ENCODE data around the gene ALDH3B1.

ALDH3B1 gene

DNA sequence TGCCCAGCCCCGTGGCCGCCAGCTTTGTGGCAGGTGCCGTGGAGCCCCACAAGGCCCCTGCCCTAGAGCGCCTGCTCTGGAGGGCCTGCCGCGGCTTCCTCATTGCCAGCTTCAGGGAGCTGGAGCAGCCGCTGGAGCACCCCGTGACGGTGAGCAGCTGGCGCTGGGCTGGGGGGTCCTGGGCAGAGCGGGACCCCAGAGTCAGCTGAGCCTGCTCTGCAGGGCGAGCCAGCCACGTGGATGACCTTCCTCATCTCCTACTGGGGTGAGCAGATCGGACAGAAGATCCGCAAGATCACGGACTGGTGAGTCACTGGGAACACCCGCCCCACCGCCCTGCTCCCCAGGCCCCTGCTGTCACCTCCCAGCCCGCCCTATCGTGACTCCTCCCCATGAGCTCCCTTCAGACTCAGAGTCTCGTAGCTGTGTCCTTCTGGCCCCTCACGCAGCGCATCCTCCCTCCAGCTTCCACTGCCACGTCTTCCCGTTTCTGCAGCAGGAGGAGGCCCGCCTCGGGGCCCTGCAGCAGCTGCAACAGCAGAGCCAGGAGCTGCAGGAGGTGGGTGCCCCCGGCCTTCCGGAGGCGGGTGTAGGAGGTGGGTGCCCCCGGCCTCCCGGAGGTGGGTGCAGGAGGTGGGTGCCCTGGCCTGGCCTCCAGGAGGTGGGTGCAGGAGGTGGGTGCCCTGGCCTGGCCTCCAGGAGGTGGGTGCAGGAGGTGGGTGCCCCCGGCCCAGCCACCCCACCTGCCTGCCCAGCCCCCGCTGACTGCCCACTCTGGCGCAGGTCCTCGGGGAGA lies 33.4 kb downstream of the ALDH3B1 start:
- H3K27me3 ChIP-seq (ENCODE audit: low read depth, low read length), result no peaks in the 10 kb centered on the region
- peaks cover 0 to 23% of the 10 kb centered on the region in 2 donors for H3K4me1 ChIP-seq (ENCODE audit: control insufficient read depth in 1 of 2, insufficient read depth in 2 of 2, low read length in 2 of 2)
- H3K27ac ChIP-seq (ENCODE audit: low read length), result no peak overlapping the region
- H3K9me3 ChIP-seq (ENCODE audit: control insufficient read depth in 1 of 2, low read length in 2 of 2), result no peaks in the 10 kb centered on the region
- H3K4me3 ChIP-seq (ENCODE audit: low read depth in 1 of 2, low read length in 2 of 2), result no peak overlapping the region
- H3K36me3 ChIP-seq (ENCODE audit: control insufficient read depth in 1 of 2, insufficient read depth in 2 of 2, low read length in 2 of 2), result peaks cover 16 to 51% of the 10 kb centered on the region in 2 donors

DNA sequence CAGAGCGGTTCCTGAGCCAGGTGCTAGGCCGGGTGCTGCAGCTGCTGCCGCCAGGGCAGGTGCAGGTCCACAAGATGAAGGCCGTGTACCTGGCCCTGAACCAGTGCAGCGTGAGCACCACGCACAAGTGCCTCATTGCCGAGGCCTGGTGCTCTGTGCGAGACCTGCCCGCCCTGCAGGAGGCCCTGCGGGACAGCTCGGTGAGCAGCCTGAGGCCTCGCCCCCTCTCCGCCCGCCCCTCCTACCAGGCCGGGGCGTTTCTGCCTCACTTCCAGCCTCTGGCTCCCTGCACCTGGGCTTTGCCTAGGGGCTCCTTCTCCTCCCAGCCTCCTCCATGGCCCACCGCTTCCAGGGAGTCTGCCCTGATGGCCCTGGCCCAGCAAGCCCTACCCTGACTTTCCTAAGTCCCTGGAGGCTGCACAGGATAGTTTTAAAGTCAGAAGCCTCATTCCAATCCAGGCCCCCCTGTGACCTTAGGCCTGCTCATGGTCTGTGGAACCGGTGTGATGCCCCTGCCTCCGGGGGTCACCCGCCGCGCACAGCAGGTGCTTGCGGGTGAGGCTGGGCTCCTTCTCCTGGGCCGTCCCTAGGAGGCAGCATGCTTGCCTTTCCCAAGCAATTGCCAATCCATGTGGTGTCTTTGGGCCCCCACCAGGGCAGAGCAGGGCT lies 34.2 kb downstream of the ALDH3B1 start:
- H3K27ac ChIP-seq (ENCODE audit: low read length), result no peak overlapping the region
- H3K4me3 ChIP-seq (ENCODE audit: low read depth in 1 of 2, low read length in 2 of 2), result no peak overlapping the region
- peaks cover 16 to 58% of the 10 kb centered on the region in 2 donors for H3K36me3 ChIP-seq (ENCODE audit: control insufficient read depth in 1 of 2, insufficient read depth in 2 of 2, low read length in 2 of 2)
- H3K9me3 ChIP-seq (ENCODE audit: control insufficient read depth in 1 of 2, low read length in 2 of 2), result no peaks in the 10 kb centered on the region
- no peaks in the 10 kb centered on the region for H3K27me3 ChIP-seq (ENCODE audit: low read depth, low read length)
- H3K4me1 ChIP-seq (ENCODE audit: control insufficient read depth in 1 of 2, insufficient read depth in 2 of 2, low read length in 2 of 2), result peaks cover 0 to 20% of the 10 kb centered on the region in 2 donors

DNA sequence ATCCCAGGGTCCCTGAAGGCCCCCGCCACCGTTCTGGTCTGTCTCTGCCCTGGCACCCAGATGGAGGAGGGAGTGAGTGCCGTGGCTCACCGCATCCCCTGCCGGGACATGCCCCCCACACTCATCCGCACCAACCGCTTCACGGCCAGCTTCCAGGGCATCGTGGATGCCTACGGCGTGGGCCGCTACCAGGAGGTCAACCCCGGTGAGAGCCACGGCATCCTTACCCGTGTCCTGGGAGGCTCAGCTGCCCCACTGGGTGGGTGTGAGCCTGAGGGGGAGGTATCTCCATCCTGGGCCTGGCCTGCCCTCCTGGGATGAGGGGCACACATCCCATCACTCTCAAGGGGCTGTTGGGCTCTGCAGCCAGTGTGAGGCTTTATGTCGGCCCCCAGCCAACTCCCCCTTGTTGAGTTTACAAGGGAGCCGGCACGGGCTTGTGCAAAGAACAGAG lies 34.8 kb downstream of the ALDH3B1 start:
- Histone ChIP-seq H3K4me3 (ENCODE audit: low read depth in 1 of 2, low read length in 2 of 2) (no peak overlapping the region), H3K4me1 (ENCODE audit: control insufficient read depth in 1 of 2, insufficient read depth in 2 of 2, low read length in 2 of 2) (peaks cover 0 to 13% of the 10 kb centered on the region in 2 donors), H3K27ac (ENCODE audit: low read length) (no peak overlapping the region), H3K9me3 (ENCODE audit: control insufficient read depth in 1 of 2, low read length in 2 of 2) (no peaks in the 10 kb centered on the region), H3K36me3 (ENCODE audit: control insufficient read depth in 1 of 2, insufficient read depth in 2 of 2, low read length in 2 of 2) (peaks cover 16 to 65% of the 10 kb centered on the region in 2 donors), H3K27me3 (ENCODE audit: low read depth, low read length) (no peaks in the 10 kb centered on the region)

DNA sequence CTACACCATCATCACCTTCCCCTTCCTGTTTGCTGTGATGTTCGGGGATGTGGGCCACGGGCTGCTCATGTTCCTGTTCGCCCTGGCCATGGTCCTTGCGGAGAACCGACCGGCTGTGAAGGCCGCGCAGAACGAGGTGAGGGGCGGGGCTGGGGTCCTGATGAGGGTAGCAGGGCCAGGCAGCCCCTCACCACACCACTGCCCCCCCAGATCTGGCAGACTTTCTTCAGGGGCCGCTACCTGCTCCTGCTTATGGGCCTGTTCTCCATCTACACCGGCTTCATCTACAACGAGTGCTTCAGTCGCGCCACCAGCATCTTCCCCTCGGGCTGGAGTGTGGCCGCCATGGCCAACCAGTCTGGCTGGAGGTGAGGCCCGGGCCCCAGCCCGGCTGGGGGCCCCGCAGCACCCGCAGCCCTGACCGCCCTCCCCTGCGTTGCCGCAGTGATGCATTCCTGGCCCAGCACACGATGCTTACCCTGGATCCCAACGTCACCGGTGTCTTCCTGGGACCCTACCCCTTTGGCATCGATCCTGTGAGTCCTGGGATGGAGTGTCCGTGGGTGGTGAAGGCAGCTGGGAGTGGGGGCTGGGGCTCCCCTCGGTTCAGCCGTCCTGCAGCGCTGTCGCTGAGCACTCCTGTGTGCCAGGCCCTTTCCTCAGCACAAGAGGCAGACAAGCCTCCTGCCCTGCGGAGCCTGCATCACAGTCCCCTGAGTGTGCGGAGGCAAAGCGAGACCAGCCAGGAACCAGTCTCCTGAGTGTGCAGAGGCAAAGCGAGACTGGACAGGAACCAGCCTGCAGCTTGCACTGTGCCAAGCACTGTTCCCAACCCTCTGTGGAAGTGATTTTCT lies 37.5 kb downstream of the ALDH3B1 start:
- H3K27ac ChIP-seq (ENCODE audit: low read length), result no peak overlapping the region
- no peak overlapping the region for H3K4me3 ChIP-seq (ENCODE audit: low read depth in 1 of 2, low read length in 2 of 2)
- H3K27me3 ChIP-seq (ENCODE audit: low read depth, low read length), result no peaks in the 10 kb centered on the region
- H3K9me3 ChIP-seq (ENCODE audit: control insufficient read depth in 1 of 2, low read length in 2 of 2), result no peaks in the 10 kb centered on the region
- H3K36me3 ChIP-seq (ENCODE audit: control insufficient read depth in 1 of 2, insufficient read depth in 2 of 2, low read length in 2 of 2), result peaks cover 20 to 90% of the 10 kb centered on the region in 2 donors
- no peaks in the 10 kb centered on the region for H3K4me1 ChIP-seq (ENCODE audit: control insufficient read depth in 1 of 2, insufficient read depth in 2 of 2, low read length in 2 of 2)

DNA sequence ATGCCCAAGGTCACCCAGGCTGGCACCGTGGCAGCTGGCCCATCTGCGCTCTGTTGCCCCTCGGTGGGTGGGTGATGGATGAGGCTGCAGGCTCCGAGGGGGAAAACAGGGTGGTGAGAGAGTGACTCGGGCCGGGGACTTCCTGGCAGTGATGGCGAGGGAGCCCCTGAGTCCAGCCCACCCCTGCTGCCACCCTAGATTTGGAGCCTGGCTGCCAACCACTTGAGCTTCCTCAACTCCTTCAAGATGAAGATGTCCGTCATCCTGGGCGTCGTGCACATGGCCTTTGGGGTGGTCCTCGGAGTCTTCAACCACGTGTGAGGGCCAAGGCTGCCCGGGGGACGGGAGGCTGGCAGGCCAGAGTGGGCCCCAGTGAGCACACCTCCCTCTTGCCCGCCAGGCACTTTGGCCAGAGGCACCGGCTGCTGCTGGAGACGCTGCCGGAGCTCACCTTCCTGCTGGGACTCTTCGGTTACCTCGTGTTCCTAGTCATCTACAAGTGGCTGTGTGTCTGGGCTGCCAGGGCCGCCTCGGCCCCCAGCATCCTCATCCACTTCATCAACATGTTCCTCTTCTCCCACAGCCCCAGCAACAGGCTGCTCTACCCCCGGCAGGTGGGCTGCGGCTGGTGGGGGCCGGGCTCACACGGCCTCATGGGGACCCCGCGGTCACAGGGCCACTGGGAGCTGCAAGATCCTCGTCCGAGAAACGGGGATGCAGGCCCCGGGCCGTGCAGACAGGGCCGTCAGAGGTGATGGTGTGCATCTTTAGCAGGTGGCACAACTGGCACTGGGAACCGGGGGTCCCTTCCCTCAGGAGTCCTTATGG lies 38.8 kb downstream of the ALDH3B1 start:
- Histone ChIP-seq H3K4me1 (ENCODE audit: control insufficient read depth in 1 of 2, insufficient read depth in 2 of 2, low read length in 2 of 2) (no peaks in the 10 kb centered on the region), H3K27ac (ENCODE audit: low read length) (no peak overlapping the region), H3K9me3 (ENCODE audit: control insufficient read depth in 1 of 2, low read length in 2 of 2) (no peaks in the 10 kb centered on the region), H3K36me3 (ENCODE audit: control insufficient read depth in 1 of 2, insufficient read depth in 2 of 2, low read length in 2 of 2) (peaks cover 20 to 90% of the 10 kb centered on the region in 2 donors), H3K4me3 (ENCODE audit: low read depth in 1 of 2, low read length in 2 of 2) (no peak overlapping the region), H3K27me3 (ENCODE audit: low read depth, low read length) (no peaks in the 10 kb centered on the region)

DNA sequence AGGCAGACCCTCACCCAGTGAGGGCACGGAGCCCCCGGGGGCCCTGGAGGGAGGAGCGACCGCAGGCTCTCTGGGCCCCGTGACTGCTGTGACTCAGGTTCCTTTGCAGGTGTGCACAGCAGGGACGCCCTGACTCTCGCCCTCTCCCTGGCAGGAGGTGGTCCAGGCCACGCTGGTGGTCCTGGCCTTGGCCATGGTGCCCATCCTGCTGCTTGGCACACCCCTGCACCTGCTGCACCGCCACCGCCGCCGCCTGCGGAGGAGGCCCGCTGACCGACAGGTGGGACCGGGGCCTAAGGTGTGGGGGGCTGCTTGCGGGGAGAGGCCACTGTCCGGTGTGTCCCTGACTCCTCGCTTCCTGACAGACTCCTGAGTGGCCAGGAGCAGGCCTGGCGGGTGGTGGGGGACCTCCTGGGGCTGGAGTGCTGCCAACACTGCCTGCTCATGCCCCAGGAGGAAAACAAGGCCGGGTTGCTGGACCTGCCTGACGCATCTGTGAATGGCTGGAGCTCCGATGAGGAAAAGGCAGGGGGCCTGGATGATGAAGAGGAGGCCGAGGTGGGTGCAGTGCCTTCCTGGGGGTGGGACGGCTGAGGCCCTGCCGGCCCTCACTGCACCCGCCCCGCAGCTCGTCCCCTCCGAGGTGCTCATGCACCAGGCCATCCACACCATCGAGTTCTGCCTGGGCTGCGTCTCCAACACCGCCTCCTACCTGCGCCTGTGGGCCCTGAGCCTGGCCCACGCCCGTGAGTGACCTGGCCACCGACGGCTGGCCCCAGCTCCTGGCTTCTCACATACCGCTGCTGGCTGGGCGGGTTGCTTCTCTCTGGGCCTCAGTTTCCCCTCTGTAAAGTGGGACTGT lies 39.6 kb downstream of the ALDH3B1 start:
- no peak overlapping the region for H3K27ac ChIP-seq (ENCODE audit: low read length)
- H3K9me3 ChIP-seq (ENCODE audit: control insufficient read depth in 1 of 2, low read length in 2 of 2), result no peaks in the 10 kb centered on the region
- no peaks in the 10 kb centered on the region for H3K4me1 ChIP-seq (ENCODE audit: control insufficient read depth in 1 of 2, insufficient read depth in 2 of 2, low read length in 2 of 2)
- no peak overlapping the region for H3K4me3 ChIP-seq (ENCODE audit: low read depth in 1 of 2, low read length in 2 of 2)
- H3K36me3 ChIP-seq (ENCODE audit: control insufficient read depth in 1 of 2, insufficient read depth in 2 of 2, low read length in 2 of 2), result peaks cover 14 to 82% of the 10 kb centered on the region in 2 donors
- no peaks in the 10 kb centered on the region for H3K27me3 ChIP-seq (ENCODE audit: low read depth, low read length)

DNA sequence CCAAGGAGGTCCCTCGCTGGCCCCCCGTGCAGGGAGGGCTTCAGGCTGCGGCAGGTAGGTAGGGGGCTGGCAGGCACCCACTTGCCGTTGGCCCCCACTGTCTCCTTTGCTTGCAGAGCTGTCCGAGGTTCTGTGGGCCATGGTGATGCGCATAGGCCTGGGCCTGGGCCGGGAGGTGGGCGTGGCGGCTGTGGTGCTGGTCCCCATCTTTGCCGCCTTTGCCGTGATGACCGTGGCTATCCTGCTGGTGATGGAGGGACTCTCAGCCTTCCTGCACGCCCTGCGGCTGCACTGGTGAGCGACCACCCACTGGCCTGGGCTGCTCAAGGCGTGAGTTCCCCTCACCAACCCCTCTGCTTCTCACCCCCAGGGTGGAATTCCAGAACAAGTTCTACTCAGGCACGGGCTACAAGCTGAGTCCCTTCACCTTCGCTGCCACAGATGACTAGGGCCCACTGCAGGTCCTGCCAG lies 40.3 kb downstream of the ALDH3B1 start:
- Histone ChIP-seq H3K36me3 (ENCODE audit: control insufficient read depth in 1 of 2, insufficient read depth in 2 of 2, low read length in 2 of 2) (peaks cover 9 to 75% of the 10 kb centered on the region in 2 donors), H3K4me3 (ENCODE audit: low read depth in 1 of 2, low read length in 2 of 2) (no peak overlapping the region), H3K27me3 (ENCODE audit: low read depth, low read length) (no peaks in the 10 kb centered on the region), H3K4me1 (ENCODE audit: control insufficient read depth in 1 of 2, insufficient read depth in 2 of 2, low read length in 2 of 2) (no peaks in the 10 kb centered on the region), H3K9me3 (ENCODE audit: control insufficient read depth in 1 of 2, low read length in 2 of 2) (no peaks in the 10 kb centered on the region), H3K27ac (ENCODE audit: low read length) (no peak overlapping the region)

DNA sequence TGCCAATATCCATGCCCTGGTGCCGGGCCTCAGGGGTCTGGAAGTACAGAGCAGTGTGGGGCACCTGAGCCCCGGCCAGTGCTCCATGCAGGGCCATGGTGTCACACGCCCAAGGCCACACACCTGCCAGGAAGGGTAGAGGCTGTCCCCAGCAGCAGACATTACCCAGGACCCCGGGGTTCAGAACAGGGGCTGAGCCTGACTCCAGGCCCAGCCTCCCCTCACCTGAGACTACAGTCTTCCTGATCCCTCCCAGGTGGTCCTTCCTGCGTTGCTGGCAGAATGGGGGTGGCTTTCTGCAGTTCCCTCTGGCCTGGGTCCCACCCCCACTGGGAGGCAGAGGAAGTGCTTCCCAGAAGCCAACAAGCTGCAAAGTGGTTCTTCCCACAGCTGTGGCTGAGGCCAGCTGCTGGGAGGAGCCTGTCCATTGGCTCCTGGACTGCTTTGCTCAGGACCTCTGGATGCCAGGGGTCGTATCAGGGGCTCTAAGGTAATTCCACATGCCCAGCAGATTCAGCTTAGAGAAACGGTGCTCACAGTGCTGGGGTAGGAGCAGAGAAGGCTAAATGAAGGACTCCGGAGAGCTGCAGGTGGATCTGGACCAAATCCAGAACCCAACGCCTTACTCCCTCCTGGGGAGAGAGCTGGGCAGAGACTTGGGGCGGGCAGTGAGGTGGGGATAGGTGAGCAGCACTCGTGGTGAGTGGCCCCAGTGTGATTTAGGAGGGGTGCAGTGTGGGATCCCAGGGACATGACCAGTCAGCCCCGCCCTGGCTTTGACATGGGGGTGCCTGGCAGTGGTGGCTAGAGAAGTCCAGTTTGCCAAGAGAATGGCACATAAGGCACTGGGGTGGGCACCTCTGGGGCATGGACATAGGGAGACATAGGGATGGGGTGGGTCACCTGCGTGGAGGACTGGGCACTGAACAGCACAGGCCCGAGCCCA lies 41.3 kb downstream of the ALDH3B1 start:
- Histone ChIP-seq H3K9me3 (ENCODE audit: control insufficient read depth in 1 of 2, low read length in 2 of 2) (no peaks in the 10 kb centered on the region), H3K36me3 (ENCODE audit: control insufficient read depth in 1 of 2, insufficient read depth in 2 of 2, low read length in 2 of 2) (peaks cover 9 to 68% of the 10 kb centered on the region in 2 donors), H3K27ac (ENCODE audit: low read length) (no peak overlapping the region), H3K4me1 (ENCODE audit: control insufficient read depth in 1 of 2, insufficient read depth in 2 of 2, low read length in 2 of 2) (no peaks in the 10 kb centered on the region), H3K4me3 (ENCODE audit: low read depth in 1 of 2, low read length in 2 of 2) (no peak overlapping the region), H3K27me3 (ENCODE audit: low read depth, low read length) (no peaks in the 10 kb centered on the region)

DNA sequence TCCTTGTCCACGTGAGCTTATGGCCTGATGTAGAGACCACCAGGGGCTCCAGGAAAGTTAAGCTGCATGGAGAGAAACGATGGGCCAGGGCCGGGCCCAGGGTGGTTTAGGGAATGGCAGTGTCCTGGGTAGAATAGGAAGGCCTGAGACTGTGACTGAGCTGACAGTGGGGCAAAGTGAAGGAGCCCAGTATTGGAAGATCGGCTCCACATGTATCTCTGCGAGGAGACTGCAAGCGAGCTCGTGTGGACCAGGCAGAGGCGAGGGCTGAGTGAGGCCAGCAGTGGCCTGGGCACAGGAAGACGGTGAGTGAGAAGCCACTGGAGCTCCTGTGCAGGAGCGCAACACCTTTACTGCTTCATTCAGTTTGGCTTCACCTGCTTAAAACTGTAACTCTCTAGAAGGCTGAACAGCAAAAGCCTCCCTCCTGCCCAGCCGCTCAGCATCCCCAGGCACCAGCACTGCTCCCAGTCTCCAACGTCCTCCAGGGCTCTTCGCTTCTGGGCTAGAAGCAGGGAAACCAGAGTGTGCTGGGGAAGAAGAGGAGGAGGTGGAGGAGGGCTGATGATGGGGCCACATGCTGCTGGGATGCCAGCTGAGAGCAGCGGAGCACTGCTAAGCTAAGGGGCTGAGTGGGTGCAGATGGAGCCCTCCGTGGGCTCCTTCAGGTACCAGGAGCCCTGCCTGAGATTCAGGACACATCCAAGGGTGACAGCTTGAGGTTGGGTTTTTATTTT lies 42.2 kb downstream of the ALDH3B1 start:
- Histone ChIP-seq H3K27ac (ENCODE audit: low read length) (no peak overlapping the region), H3K4me1 (ENCODE audit: control insufficient read depth in 1 of 2, insufficient read depth in 2 of 2, low read length in 2 of 2) (no peaks in the 10 kb centered on the region), H3K36me3 (ENCODE audit: control insufficient read depth in 1 of 2, insufficient read depth in 2 of 2, low read length in 2 of 2) (peaks cover 9 to 62% of the 10 kb centered on the region in 2 donors), H3K27me3 (ENCODE audit: low read depth, low read length) (no peaks in the 10 kb centered on the region), H3K4me3 (ENCODE audit: low read depth in 1 of 2, low read length in 2 of 2) (no peak overlapping the region), H3K9me3 (ENCODE audit: control insufficient read depth in 1 of 2, low read length in 2 of 2) (no peaks in the 10 kb centered on the region)

All from muscle layer of duodenum (tissue), 2 donors.